Breast epithelium (tissue), 4 donors: Measurements from ENCODE around the gene PTCRA. TPM values are rescaled to one million over a fixed set of nuclear protein-coding genes. Genes with fewer than 3 reads are reported as not detected.
"Not testable (repeated sequence)": the region's sequence is repeated elsewhere in the genome, so short reads cannot be mapped to it uniquely, and the experiment has no call there.

Experiments
- DNase-seq, 2 donors: peaks; one replicate each; pipeline ENCODE4 v3.0.0-alpha.2; 2019; ENCODE audit warnings: low spot score in 2 of 2
- H3K27ac ChIP-seq, 2 donors: fragments of 200-600 bp; sonication (generic) in 1 of 2; one replicate each; pipeline ENCODE4 v1.5.1; 2016 to 2019; ENCODE audit warnings: mild to moderate bottlenecking in 1 of 2
- H3K27me3 ChIP-seq, 2 donors: fragments of 200-600 bp; sonication (generic) in 1 of 2; one replicate each; pipeline versions ENCODE4 v1.5.1 to v1.6.0; 2017 to 2019; ENCODE audit warnings: control low read depth in 1 of 2, mild to moderate bottlenecking in 1 of 2
- H3K36me3 ChIP-seq: fragments of 200-600 bp; one replicate; pipeline ENCODE4 v1.5.1; 2019
- H3K4me1 ChIP-seq, 2 donors: fragments of 200-600 bp; sonication (generic); one replicate each; pipeline ENCODE4 v1.5.1; 2016 to 2019; ENCODE audit warnings: control low read depth in 1 of 2
- H3K4me3 ChIP-seq, 3 donors: fragments of 200-600 bp; sonication (generic); 1 replicate in 2 of 3; 2 replicates in 1 of 3; pipeline ENCODE4 v1.5.1; 2016 to 2019; ENCODE audit warnings: mild to moderate bottlenecking in 3 of 3, moderate library complexity in 2 of 3
- H3K9me3 ChIP-seq, 2 donors: fragments of 200-600 bp; sonication (generic) in 1 of 2; one replicate each; pipeline ENCODE4 v1.5.1; 2016 to 2019; ENCODE audit warnings: control low read depth in 1 of 2
- CTCF ChIP-seq, 3 donors: fragments of 450-650 bp; IDR thresholded peaks; one replicate each; pipeline ENCODE4 v1.5.1; 2016 to 2017; ENCODE audit warnings: antibody characterized with exemption in 3 of 3, mild to moderate bottlenecking in 3 of 3, moderate library complexity in 3 of 3
- POLR2A ChIP-seq: fragments of 450-650 bp; IDR thresholded peaks from one replicate; pipeline ENCODE4 v1.6.1; 2016; ENCODE audit warnings: antibody characterized with exemption, mild to moderate bottlenecking, moderate library complexity
- POLR2AphosphoS5 ChIP-seq, 3 donors: sonication (generic); formaldehyde crosslinking; IDR thresholded peaks; one replicate each; pipeline ENCODE4 v1.6.1; 2017; ENCODE audit warnings: antibody characterized with exemption in 3 of 3
- intact Hi-C: fragments of 100-400 bp; cut with DNase I; formaldehyde crosslinking; loops from one replicate; pipeline ENCODE4 v1.15.1; 2023; ENCODE audit warnings: low total_unique reads
- total RNA-seq, 3 donors: library from RNA; depleted of rRNA; stranded (reverse); fragments of >200 nt; gene quantifications; one replicate each; pipeline ENCODE4 v1.1.0, GENCODE V29; 2016

Gene PTCRA
- total RNA-seq, 3 donors from 2014 or later: not detected

- Histone ChIP-seq H3K4me3 (no peak overlapping the region), H3K9me3 (no peaks in the 10 kb centered on the region), H3K4me1 (no peaks in the 10 kb centered on the region), H3K36me3 (no peaks in the 10 kb centered on the region), H3K27me3 (no peaks in the 10 kb centered on the region), H3K27ac (no peak overlapping the region)
- intact Hi-C loops: loop anchor here (10.0 kb wide), 2 partner anchors 245 to 425 kb away; no protein-coding TSS in a partner anchor
- TF ChIP-seq CTCF (IDR thresholded peaks at IDR 0.05) (no peak), POLR2AphosphoS5 (IDR thresholded peaks at IDR 0.05) (no peak), POLR2A (no peak)
- no peak for DNase-seq
Measured at GRCh38 chr6:42899871-42900270, 16.0 kb upstream of the PTCRA start.

GRCh38 chr6:42901538-42901957 lies 14.3 kb upstream of the PTCRA start:
- Histone ChIP-seq H3K9me3 (no peaks in the 10 kb centered on the region), H3K27me3 (no peaks in the 10 kb centered on the region), H3K4me1 (no peaks in the 10 kb centered on the region), H3K36me3 (no peaks in the 10 kb centered on the region), H3K27ac (peak overlapping the region; percentile 55 to 64), H3K4me3 (peak overlapping the region in 1 of 3 donors; percentile 39)
- intact Hi-C loops: loop anchor here (10.0 kb wide), 1 partner anchor 243 kb away; no protein-coding TSS in a partner anchor
- TF ChIP-seq CTCF (IDR thresholded peaks at IDR 0.05): peak; percentile 91 to 96 (median 94)
- TF ChIP-seq POLR2A: no peak
- peak in 2 of 3 donors; percentile 65 to 69 for TF ChIP-seq POLR2AphosphoS5 (IDR thresholded peaks at IDR 0.05)
- DNase-seq: peak; percentile 75 to 77

GRCh38 chr6:42902429-42903263 lies 13.2 kb upstream of the PTCRA start:
- Histone ChIP-seq H3K4me3 (peak overlapping the region in 2 of 3 donors; percentile 13 to 39), H3K27ac (peak overlapping the region; percentile 29 to 55)

DNA sequence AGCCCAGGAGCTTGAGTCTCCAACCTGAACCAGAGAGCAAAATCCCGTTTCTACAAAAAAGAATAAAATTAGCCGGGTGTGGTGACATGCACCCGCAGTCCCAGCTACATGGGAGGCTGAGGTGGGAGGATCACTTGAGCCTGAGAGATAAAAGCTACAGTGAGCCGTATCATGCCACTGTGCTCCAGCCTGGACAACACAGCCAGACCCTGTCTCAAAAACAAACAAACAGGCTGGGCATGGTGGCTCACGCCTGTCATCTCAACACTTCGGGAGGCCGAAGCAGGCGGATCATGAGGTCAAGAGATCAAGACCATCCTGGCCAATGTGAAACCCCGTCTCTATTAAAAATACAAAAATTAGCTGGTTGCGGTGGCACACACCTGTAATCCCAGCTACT lies 11.4 kb upstream of the PTCRA start:
- intact Hi-C loops: loop anchor here (10.0 kb wide), 1 partner anchor 240 kb away; no protein-coding TSS in a partner anchor
- H3K4me1 ChIP-seq: no peaks in the 10 kb centered on the region
- no peaks in the 10 kb centered on the region for H3K36me3 ChIP-seq
- DNase-seq: no peak
- TF ChIP-seq POLR2AphosphoS5 (IDR thresholded peaks at IDR 0.05): no peak
- no peak overlapping the region for H3K27ac ChIP-seq
- H3K4me3 ChIP-seq: no peak overlapping the region
- H3K9me3 ChIP-seq: no peaks in the 10 kb centered on the region
- no peaks in the 10 kb centered on the region for H3K27me3 ChIP-seq

More at GRCh38 chr6:42902429-42903263, 13.2 kb upstream of the PTCRA start:
- H3K4me1 ChIP-seq, DNase-seq, H3K36me3 ChIP-seq, H3K9me3 ChIP-seq, H3K27me3 ChIP-seq: not testable (repeated sequence)
- intact Hi-C loops: loop anchor here (10.0 kb wide), 1 partner anchor 242 kb away; no protein-coding TSS in a partner anchor

DNA sequence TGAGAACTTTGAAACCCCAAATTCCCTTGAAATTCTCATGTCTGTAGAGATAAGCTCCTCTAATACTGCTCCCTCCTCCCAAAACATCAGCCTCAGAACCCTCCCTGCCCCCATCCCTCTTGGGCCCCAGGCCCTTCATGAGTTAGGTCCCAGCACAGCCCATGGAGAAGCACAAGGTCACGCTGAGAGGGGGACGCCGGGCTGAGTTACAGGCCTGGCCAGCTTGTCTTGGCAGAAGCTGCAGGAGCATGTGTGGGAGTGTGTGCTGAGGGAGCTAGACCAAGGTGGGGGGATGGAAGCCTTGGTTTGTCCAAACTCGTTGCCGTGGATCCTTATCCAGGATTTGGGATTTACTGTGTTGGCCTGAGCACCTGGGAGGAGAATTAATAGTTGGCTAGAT lies 8.5 kb upstream of the PTCRA start:
- TF ChIP-seq POLR2A (no peak), CTCF (IDR thresholded peaks at IDR 0.05) (no peak), POLR2AphosphoS5 (IDR thresholded peaks at IDR 0.05) (no peak)
- H3K27ac ChIP-seq: no peak overlapping the region
- no peaks in the 10 kb centered on the region for H3K27me3 ChIP-seq
- intact Hi-C loops: loop anchor here (10.0 kb wide), 1 partner anchor 237 kb away; no protein-coding TSS in a partner anchor
- H3K4me1 ChIP-seq: no peaks in the 10 kb centered on the region
- H3K36me3 ChIP-seq: no peaks in the 10 kb centered on the region
- DNase-seq: no peak
- H3K9me3 ChIP-seq: no peaks in the 10 kb centered on the region
- H3K4me3 ChIP-seq: no peak overlapping the region

DNA sequence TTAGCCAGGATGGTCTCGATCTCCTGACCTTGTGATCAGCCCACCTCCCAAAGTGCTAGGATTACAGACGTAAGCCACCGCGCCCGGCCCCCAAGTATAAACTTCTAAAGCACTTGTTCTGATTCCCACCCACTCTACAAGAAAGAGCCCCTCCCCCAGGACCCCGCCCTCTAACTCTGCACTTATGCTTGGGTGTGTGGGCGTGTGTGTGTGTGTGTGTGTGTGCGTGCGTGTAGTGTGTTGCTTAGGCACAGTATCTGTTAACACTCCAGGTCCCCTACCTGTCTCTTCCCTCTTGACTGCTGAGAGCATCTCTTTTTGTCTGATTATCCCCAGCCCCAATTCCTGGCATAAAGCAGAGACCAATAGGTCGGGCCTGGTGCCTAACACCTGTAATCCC lies 6.0 kb upstream of the PTCRA start:
- intact Hi-C loops: loop anchor here (10.0 kb wide), 1 partner anchor 235 kb away; no protein-coding TSS in a partner anchor
- TF ChIP-seq POLR2AphosphoS5 (IDR thresholded peaks at IDR 0.05): no peak
- no peak for TF ChIP-seq CTCF (IDR thresholded peaks at IDR 0.05)
- TF ChIP-seq POLR2A: no peak
- DNase-seq: no peak

More for the DNA sequence above, 6.0 kb upstream of the PTCRA start:
- no peaks in the 10 kb centered on the region for H3K27me3 ChIP-seq
- no peak overlapping the region for H3K4me3 ChIP-seq
- H3K4me1 ChIP-seq: no peaks in the 10 kb centered on the region
- H3K9me3 ChIP-seq: no peaks in the 10 kb centered on the region
- no peaks in the 10 kb centered on the region for H3K36me3 ChIP-seq
- H3K27ac ChIP-seq: no peak overlapping the region
